HG03064 (cell line): ENCODE results near the gene CASD1.

Source experiments
- ATAC-seq: cut with Tn5 transposase; IDR thresholded peaks from one replicate; pipeline ENCODE4 v1.9.1; 2021; ENCODE audit warnings: low read depth; ENCODE audit not compliant: unreplicated experiment

Gene CASD1

DNA sequence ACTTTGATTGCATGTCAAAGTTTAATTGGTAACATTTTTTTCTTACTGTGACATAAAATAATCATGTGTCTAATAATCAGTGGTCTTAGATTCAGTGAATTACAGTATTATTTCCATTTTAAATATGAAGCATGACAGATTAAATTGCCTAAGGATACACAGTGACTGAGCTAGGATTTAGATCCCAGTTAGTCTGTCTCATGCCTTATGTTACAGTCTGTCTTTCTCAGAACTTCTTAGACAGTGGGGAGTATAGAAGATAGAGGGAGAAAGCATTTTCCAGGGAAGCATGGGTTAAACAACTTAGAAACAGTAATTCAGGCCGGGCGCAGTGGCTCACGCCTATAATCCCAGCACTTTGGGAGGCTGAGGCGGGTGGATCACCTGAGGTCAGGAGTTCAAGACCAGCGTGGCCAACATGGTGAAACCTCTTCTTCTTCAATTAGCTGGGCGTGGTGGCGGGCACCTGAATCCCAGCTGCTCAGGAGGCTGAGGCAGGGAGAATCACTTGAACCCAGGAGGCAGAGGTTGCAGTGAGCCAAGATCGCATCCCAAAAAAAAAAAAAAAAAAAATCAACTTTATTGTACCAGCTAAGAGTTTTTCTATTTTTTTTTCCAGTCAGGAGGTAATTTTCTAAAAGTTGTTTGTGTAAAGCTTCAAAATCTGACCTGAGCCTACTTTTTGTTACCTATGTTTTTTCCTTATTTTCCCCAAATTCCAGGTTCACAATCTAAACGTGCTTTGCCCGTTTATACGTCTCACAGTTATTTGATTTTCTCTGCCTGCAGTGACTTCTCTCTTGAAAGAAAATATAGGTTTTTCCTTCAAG, 3.3 kb downstream of the CASD1 start:
- no peak for ATAC-seq

- no peak for ATAC-seq
Observed at GRCh38 chr7:94513565-94513860, 3.9 kb downstream of the CASD1 start.

- ATAC-seq: no peak
Observed at GRCh38 chr7:94514140-94514889, 4.7 kb downstream of the CASD1 start.

DNA sequence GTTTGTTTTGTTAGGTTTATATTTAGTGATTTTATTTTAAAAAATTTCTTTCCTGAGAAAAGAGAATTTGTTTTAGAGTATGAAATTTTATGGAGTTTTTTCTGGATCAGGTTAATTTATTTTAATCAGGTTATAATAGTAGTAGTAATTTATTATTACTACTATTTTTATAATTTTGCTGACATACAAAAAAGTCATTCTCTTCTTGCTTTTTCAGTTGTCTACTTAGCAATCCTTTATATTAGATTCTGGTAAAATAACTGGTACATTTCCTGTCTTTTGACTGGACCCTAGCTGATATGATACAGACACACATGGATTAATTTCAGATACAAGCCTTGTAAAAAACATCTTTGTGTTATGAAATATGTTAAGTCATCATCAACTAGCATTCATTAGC, 5.3 kb downstream of the CASD1 start:
- no peak for ATAC-seq

GRCh38 chr7:94525923-94526322, 16.3 kb downstream of the CASD1 start:
- ATAC-seq: no peak

GRCh38 chr7:94529516-94529915, 19.9 kb downstream of the CASD1 start:
- no peak for ATAC-seq

- no peak for ATAC-seq
Observed at GRCh38 chr7:94530109-94530508, 20.5 kb downstream of the CASD1 start.

- ATAC-seq: no peak
Observed at GRCh38 chr7:94532676-94533075, 23.1 kb downstream of the CASD1 start.

DNA sequence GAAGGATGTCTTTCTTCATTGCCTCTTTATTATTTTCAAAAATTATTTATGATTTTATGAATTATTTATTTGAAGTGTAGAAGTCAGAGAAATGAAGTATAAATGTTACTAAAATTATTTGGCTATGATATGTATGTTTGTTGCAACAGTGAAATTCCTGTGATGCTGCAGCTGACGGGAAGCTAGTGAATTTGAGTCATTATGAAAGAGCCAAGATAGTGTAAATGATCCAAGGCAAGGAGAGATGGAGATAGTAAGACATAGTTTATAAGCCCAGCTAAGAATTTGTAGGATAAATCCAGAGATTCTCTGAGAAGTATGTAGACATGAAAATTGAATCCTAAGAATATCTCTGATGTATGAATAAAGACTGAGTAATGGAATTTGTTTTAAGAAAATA, 30.8 kb downstream of the CASD1 start:
- ATAC-seq: no peak

DNA sequence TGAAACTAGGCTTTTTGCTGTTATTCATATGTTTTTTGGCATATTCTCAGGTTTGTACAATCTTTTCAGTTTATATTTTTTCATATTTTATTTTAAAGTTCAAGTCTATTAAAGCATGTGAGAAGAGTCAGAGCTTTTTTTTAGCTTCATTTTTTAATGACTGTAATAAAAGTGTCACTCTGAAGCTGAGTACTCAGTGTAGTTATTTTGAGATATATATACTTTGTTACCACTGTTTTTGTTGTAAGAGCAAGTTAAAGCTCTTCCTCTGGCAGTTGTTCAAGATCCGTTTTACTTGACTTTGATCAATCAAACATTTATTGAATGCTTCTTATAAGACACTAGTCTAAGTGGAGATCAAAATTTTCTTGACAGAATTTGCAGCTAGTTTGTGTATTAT, 37.5 kb downstream of the CASD1 start:
- ATAC-seq: no peak

DNA sequence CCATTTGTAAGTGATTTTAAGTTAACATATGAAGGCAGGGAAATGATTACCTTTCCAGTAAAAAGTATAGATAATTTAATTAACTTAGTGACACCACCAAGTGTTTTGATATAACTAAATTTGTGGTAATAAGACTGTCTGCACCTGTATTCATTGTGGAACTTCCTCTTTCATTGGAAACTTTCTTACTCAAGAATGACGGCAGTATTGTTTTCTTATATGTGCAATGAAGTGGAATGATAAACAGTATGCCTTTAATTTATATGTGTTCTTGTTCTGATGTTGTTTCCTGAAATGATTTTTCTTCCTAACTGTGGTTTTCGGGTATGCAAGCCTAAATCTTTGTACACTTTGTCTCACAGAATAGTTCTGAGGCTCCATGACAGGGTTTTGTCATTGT, 46.4 kb downstream of the CASD1 start:
- no peak for ATAC-seq

- ATAC-seq: no peak
Observed at GRCh38 chr7:94557215-94557614, 47.6 kb downstream of the CASD1 start.

- no peak for ATAC-seq
Observed at GRCh38 chr7:94559972-94560371, 50.4 kb downstream of the CASD1 start.

- ATAC-seq: no peak
Observed at GRCh38 chr7:94561841-94562514, 52.4 kb downstream of the CASD1 start.

GRCh38 chr7:94562525-94562924, 52.9 kb downstream of the CASD1 start:
- no peak for ATAC-seq

DNA sequence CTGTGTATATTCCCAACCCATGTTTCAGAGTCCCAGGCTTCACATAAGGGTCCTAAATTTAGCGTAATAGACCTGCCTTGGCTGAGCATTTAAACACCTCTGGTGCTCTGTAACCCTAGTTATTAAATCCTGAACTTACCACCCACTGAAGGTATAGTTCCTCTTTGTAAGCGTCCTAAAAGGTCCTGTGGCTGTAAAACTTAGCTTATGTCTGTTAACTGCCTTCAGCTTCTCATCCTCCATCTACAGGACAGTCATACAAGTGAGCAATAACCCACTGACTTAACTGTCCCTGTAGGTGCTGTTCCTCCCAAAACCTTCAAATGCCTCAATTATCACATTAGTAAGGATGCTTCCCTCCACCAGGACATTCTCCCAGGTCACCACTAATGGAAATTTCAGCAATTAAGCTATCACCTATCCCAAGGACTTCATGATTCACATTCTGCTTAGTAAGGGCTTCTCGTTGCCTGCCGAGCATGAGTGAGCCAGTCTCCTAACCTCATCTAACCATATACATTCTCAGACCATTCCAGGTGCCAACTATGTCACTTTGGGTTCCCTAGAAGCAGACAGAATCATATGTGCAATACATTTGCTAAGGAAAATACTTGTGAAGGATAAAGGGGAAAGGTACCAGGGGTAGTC, 55.8 kb downstream of the CASD1 start:
- ATAC-seq: no peak

DNA sequence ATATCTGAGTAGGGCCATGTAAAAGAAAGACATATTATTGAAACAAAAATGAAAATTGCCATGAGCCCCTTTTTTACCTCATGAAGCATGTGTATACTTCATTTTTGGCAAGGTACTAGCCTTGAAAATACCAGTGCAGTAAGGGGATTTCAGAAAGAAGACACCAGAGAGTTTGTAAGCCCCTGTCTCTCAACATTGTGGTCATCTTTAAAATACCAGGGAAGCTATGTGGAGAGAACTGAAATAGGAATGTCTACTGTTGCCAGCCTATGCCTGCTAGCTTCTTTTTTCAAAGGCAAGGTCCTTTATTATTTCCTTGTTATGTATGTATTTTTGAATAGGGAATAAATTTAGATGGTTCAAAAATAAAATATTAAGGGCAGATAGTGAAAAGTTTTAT, 57.8 kb downstream of the CASD1 start:
- ATAC-seq: no peak

DNA sequence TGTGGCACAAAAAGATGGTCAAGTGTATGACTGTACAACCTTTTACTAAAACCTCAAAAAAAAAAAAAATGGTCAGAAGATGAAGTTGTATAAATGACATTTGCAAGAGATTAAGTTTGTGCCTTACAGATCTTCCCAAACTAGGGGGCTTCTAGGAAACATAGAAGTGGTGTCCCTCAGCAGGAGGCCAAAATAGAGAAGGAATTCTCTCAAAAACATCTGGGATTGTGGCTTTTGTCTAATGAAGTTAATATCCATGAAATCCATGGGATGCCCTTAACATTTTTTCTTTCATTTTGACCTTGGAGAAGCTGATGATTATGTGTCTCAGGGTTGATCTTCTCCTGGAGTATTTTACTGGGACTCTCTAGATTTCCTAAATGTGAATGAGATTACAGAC, 62.2 kb downstream of the CASD1 start:
- no peak for ATAC-seq

DNA sequence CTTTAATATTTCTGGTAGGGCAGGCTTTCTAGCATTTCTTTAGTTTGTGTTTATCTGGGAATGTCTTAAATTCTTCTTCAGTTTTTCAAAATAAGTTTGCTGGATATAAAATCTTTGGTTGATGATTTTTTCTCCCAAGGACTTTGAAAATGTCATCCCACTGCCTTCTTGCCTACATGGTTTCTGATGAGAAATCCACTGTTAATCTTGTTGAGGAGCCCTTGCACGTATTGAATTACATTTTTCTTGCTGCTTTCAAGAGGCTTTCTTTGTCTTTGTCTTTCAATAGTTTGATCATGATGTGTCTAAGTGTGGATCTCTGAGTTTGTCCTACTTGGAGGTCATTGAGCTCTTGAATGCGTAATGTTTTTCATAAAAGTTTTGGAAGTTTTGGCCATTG, 66.0 kb downstream of the CASD1 start:
- no peak for ATAC-seq

GRCh38 chr7:94576316-94576715, 66.7 kb downstream of the CASD1 start:
- no peak for ATAC-seq

- ATAC-seq: no peak
Observed at GRCh38 chr7:94577357-94577756, 67.7 kb downstream of the CASD1 start.
